ENCODE measurements around the gene TRDMT1.

DNA sequence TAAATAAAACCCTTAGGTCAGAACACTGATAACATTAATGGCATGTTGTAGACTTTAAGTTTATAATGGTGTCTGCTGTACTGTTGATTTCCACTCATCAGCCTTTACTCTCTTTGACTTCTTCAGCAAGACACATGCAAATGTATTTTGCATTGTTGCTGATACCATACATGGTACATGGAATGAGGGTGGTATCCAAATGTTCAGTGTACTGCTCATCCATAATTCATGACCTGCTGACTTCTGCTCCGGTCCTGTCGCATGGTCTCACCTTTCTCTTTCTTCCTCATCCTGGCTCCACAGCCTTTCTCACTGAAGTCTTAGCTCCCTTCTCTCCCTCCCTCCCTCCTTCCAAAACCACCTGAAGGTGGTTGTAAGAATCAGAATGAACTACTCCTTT is 67.2 kb downstream of the TRDMT1 start:
- TF ChIP-seq, protein P1, sequence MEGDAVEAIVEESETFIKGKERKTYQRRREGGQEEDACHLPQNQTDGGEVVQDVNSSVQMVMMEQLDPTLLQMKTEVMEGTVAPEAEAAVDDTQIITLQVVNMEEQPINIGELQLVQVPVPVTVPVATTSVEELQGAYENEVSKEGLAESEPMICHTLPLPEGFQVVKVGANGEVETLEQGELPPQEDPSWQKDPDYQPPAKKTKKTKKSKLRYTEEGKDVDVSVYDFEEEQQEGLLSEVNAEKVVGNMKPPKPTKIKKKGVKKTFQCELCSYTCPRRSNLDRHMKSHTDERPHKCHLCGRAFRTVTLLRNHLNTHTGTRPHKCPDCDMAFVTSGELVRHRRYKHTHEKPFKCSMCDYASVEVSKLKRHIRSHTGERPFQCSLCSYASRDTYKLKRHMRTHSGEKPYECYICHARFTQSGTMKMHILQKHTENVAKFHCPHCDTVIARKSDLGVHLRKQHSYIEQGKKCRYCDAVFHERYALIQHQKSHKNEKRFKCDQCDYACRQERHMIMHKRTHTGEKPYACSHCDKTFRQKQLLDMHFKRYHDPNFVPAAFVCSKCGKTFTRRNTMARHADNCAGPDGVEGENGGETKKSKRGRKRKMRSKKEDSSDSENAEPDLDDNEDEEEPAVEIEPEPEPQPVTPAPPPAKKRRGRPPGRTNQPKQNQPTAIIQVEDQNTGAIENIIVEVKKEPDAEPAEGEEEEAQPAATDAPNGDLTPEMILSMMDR (conservative IDR thresholded peaks at IDR 0.05), result no peak
- TF ChIP-seq EZH2 (IDR thresholded peaks at IDR 0.05; ENCODE audit: low read depth), result no peak
